Gastroesophageal sphincter (tissue), 4 donors: Measurements from ENCODE around the gene CDKAL1. TPM values are rescaled to one million over a fixed set of nuclear protein-coding genes. Genes with fewer than 3 reads are reported as not detected.

ENCODE experiments used
- ATAC-seq: fragments of 150-250 bp; one replicate; pipeline ENCODE4 v1.9.1; 2016; ENCODE audit warnings: mild to moderate bottlenecking, moderate library complexity
- H3K27ac ChIP-seq, 4 donors: fragments of 200-600 bp; sonication (generic) in 3 of 4; 1 replicate in 3 of 4; 2 replicates in 1 of 4; pipeline ENCODE4 v1.5.1; 2016 to 2019
- H3K27me3 ChIP-seq: fragments of 200-600 bp; sonication (generic); one replicate; pipeline ENCODE4 v1.5.1; 2019
- H3K36me3 ChIP-seq, 2 donors: fragments of 200-600 bp; sonication (generic); one replicate each; pipeline ENCODE4 v1.5.1; 2019; ENCODE audit warnings: control low read depth in 1 of 2
- H3K4me1 ChIP-seq, 3 donors: fragments of 200-600 bp; sonication (generic); 1 replicate in 2 of 3; 2 replicates in 1 of 3; pipeline ENCODE4 v1.5.1; 2016 to 2019; ENCODE audit warnings: control low read depth in 2 of 3
- H3K4me3 ChIP-seq, 2 donors: fragments of 200-600 bp; sonication (generic); one replicate each; pipeline ENCODE4 v1.5.1; 2019; ENCODE audit warnings: mild to moderate bottlenecking in 1 of 2, moderate library complexity in 1 of 2
- H3K9me3 ChIP-seq, 3 donors: fragments of 200-600 bp; sonication (generic); one replicate each; pipeline ENCODE4 v1.5.1; 2017 to 2019; ENCODE audit warnings: control low read depth in 2 of 3
- CTCF ChIP-seq, 4 experiments: fragments of 200-600 bp in 2 of 4; fragments of 450-650 bp in 2 of 4; sonication (generic) in 1 of 4; IDR thresholded peaks; one replicate each; pipeline ENCODE4 v1.5.1; 2017 to 2019; ENCODE audit warnings: antibody characterized with exemption in 4 of 4, mild to moderate bottlenecking in 2 of 4, moderate library complexity in 2 of 4
- EP300 ChIP-seq: sonication (generic); formaldehyde crosslinking; IDR thresholded peaks from one replicate; pipeline ENCODE4 v1.6.1; 2017; ENCODE audit warnings: antibody characterized with exemption, mild to moderate bottlenecking
- POLR2A ChIP-seq, 2 donors: fragments of 450-650 bp; IDR thresholded peaks; one replicate each; pipeline ENCODE4 v1.6.1; 2017; ENCODE audit warnings: antibody characterized with exemption in 2 of 2, mild to moderate bottlenecking in 2 of 2, moderate library complexity in 1 of 2
- POLR2AphosphoS5 ChIP-seq: sonication (generic); formaldehyde crosslinking; IDR thresholded peaks from one replicate; pipeline ENCODE4 v1.6.1; 2017; ENCODE audit warnings: antibody characterized with exemption
- WGBS, 2 donors: methylation state at CpG; one replicate each; pipeline ENCODE4 v1.1.5; 2018; ENCODE audit warnings: low coverage in 1 of 2; 5-methylcytosine and 5-hydroxymethylcytosine counted together
- total RNA-seq, 4 donors: library from RNA; depleted of rRNA; stranded (reverse); fragments of >200 nt; gene quantifications; one replicate each; pipeline ENCODE4 v1.1.0, GENCODE V29; 2016

The CDKAL1 gene
- total RNA-seq, 4 donors from 2014 or later: 10.9 to 17.9 (median 15.0) TPM

GRCh38 chr6:20979076-20979475 lies 444.8 kb downstream of the CDKAL1 start:
- H3K4me1 ChIP-seq: no peaks in the 10 kb centered on the region
- no peak overlapping the region for H3K4me3 ChIP-seq
- peaks cover 0 to 3% of the 10 kb centered on the region in 2 donors for H3K36me3 ChIP-seq
- H3K27ac ChIP-seq: no peak overlapping the region
- no peaks in the 10 kb centered on the region for H3K27me3 ChIP-seq
- TF ChIP-seq EP300: no peak
- no peak for TF ChIP-seq POLR2AphosphoS5
- no peak for TF ChIP-seq POLR2A (IDR thresholded peaks at IDR 0.05)
- no peak for TF ChIP-seq CTCF (IDR thresholded peaks at IDR 0.05)
- WGBS, 2 donors: 95 to 100% methylated on average over 1 of the region's 1 CpG
- peaks cover 0 to 2% (median 0%) of the 10 kb centered on the region in 3 donors for H3K9me3 ChIP-seq
- no peak for ATAC-seq

- peaks cover 0 to 14% of the 10 kb centered on the region in 2 donors for H3K36me3 ChIP-seq
- WGBS, 2 donors: 77 to 95% methylated on average over 2 to 4 of the region's 5 CpGs
Observed at GRCh38 chr6:20983961-20984360, 449.7 kb downstream of the CDKAL1 start.

GRCh38 chr6:20985821-20986220 lies 451.6 kb downstream of the CDKAL1 start:
- no peak overlapping the region for H3K4me3 ChIP-seq
- no peak for ATAC-seq
- H3K27ac ChIP-seq: no peak overlapping the region
- 92 to 100% methylated on average over 1 of the region's 1 CpG for WGBS, 2 donors
- no peaks in the 10 kb centered on the region for H3K4me1 ChIP-seq
- peaks cover 0 to 15% (median 0%) of the 10 kb centered on the region in 3 donors for H3K9me3 ChIP-seq
- no peak for TF ChIP-seq POLR2A (IDR thresholded peaks at IDR 0.05)
- no peak for TF ChIP-seq CTCF (IDR thresholded peaks at IDR 0.05)
- no peak for TF ChIP-seq POLR2AphosphoS5
- TF ChIP-seq EP300: no peak
- no peaks in the 10 kb centered on the region for H3K27me3 ChIP-seq
- H3K36me3 ChIP-seq: peaks cover 0 to 18% of the 10 kb centered on the region in 2 donors

More at GRCh38 chr6:20983961-20984360, 449.7 kb downstream of the CDKAL1 start:
- Histone ChIP-seq H3K9me3 (peaks cover 0 to 15% (median 0%) of the 10 kb centered on the region in 3 donors), H3K27ac (no peak overlapping the region), H3K27me3 (no peaks in the 10 kb centered on the region), H3K4me1 (no peaks in the 10 kb centered on the region), H3K4me3 (no peak overlapping the region)
- no peak for TF ChIP-seq CTCF (IDR thresholded peaks at IDR 0.05)
- no peak for TF ChIP-seq POLR2AphosphoS5
- no peak for TF ChIP-seq POLR2A (IDR thresholded peaks at IDR 0.05)
- no peak for TF ChIP-seq EP300
- no peak for ATAC-seq

- no peak for ATAC-seq
- Histone ChIP-seq H3K4me3 (no peak overlapping the region), H3K4me1 (peaks cover 0 to 4% (median 0%) of the 10 kb centered on the region in 3 donors), H3K27ac (no peak overlapping the region), H3K27me3 (no peaks in the 10 kb centered on the region), H3K9me3 (peaks cover 0 to 14% (median 0%) of the 10 kb centered on the region in 3 donors), H3K36me3 (peaks cover 0 to 15% of the 10 kb centered on the region in 2 donors)
- TF ChIP-seq EP300 (no peak), POLR2A (IDR thresholded peaks at IDR 0.05) (no peak), CTCF (IDR thresholded peaks at IDR 0.05) (no peak), POLR2AphosphoS5 (no peak)
- WGBS, 2 donors: 64 to 81% methylated on average over 2 of the region's 2 CpGs
Observed at GRCh38 chr6:20991910-20992309, 457.7 kb downstream of the CDKAL1 start.

- Histone ChIP-seq H3K27ac (no peak overlapping the region), H3K4me1 (peaks cover 0 to 22% (median 0%) of the 10 kb centered on the region in 3 donors), H3K9me3 (peaks cover 0 to 14% (median 0%) of the 10 kb centered on the region in 3 donors), H3K4me3 (no peak overlapping the region), H3K27me3 (no peaks in the 10 kb centered on the region), H3K36me3 (peaks cover 0 to 10% of the 10 kb centered on the region in 2 donors)
- WGBS, 2 donors: 94 to 96% methylated on average over 3 to 4 of the region's 4 CpGs
- no peak for ATAC-seq
- TF ChIP-seq CTCF (IDR thresholded peaks at IDR 0.05) (no peak), POLR2A (IDR thresholded peaks at IDR 0.05) (no peak), POLR2AphosphoS5 (no peak), EP300 (no peak)
Observed at GRCh38 chr6:20996099-20996498, 461.8 kb downstream of the CDKAL1 start.
